HG02970 (cell line): ENCODE data around the gene MMS22L.

Experiments
- ATAC-seq: cut with Tn5 transposase; IDR thresholded peaks from one replicate; pipeline ENCODE4 v1.9.1; 2021; ENCODE audit warnings: mild to moderate bottlenecking, moderate library complexity, moderate number of reproducible peaks; ENCODE audit not compliant: unreplicated experiment, low FRiP score

Gene MMS22L

DNA sequence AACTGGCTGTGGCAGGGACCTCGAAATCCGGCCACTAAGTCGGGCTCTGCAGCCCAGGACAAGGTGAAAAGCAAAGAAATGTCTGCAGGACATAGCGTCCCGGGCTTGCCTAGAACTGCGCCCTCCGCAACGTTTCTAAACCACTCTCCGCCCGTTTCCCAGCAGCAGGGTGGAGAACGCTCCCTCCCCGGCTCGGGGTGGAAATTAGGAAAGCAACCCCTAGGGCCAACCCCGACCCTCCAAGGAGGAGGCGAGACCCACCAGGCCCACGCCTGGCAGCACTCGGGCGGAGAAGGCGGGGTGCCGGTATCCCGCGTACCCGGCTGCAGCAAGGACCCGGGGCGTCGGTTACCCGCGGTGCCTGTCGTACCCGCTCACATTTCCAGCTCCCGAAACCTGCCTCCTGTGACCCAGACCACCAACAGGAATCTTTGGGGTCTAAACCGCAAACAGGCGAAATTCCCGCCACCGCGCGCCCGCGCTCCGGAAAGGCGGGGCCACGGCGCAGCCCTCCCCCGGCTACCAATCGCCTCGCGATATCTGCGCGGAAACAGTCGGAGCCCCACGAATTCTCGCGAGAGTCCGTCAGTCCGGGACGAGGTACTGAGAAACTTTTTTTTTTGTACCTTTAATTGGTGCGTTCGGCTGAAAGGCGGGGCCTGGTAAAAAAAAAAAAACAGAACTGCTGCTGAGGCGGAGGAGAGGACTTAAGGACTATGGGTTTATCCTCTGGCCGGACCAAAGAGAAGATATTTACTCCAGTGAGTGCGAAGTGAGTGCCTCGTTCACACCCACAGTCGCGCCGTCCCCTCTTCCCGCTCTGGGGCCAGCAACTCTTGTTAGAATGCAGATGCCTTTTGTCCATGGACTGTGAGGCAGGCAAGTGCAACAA is at the start of gene MMS22L:
MMS22L (minus strand) TSS at position 491 of the 892 bp plus-strand sequence. CDS start 739 bp downstream, outside the sequence.
- ATAC-seq: peak; percentile 99

DNA sequence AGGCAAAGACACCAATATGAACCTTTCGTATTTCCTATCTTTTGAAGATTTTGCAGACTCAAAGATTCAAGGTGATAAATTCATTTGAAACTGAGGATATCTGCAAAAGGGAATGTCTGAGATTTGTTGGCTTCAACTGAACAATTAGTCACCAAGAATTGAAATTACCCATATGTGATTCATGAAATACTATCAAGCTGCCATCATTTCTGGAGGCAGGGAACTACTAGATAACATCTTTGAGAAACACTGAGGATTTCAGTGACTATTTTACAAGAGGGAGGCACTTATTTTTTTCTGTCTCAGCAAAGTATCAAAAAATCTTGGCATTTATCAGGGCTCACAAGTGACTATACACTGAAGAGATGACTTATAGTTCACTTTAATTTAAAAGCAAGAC is 39.8 kb upstream of the MMS22L start:
- no peak for ATAC-seq

DNA sequence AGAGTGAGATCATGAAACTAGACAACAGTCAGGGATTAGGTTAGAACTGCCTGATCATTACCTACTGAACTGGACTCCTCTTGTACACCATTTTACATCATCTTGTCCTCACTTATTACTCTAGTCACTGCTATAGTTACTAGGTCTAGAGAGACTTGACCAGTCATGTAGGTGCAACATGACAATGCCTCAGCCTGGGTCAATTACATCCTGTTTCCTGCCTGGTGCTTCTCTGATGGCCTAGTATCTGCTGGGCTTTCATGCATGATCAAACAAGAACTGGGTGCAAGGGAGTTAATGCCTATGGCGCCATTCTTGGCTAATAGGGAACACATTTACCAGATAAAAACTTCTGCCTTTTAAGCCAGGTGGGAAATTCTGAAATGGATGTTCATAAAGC is 39.2 kb upstream of the MMS22L start:
- ATAC-seq: no peak

GRCh38 chr6:97316978-97317377 is 34.0 kb upstream of the MMS22L start:
- no peak for ATAC-seq

GRCh38 chr6:97312241-97312640 is 29.2 kb upstream of the MMS22L start:
- ATAC-seq: no peak

DNA sequence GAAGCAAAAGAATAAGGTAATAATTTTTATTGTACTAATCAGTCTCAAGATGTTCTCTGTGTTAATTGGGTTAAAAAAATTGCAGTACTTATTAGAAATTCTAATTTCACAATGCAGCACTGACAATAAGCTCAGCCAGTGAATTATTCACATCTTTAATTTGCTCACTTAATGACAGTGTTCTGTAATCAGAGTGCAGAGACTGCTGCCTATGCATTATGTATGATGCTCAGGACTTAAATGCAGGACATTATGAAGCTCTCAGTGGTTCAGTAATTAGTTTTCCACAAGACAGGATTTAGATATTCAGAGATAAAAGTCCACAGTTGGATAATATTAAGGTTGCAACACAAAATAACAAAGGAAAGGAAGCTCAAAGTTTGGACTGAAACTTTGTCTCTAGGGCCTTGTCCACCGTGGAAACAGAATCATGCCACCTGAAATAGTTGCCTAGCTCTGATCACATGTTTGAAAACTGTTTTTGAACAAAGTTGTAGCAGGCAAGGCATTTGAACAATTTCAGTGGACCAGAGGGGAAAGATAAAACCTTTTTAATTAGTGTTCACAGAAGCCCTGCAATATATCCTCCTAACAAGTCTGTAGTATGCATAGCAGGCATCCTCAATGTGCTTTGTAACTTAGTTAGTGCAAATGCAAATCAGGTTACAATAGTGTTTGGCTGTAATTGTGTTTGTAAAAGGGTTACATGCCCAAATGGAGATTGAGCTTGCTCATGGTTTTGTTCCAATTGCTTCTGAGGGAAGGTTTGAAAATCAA is 23.7 kb upstream of the MMS22L start:
- no peak for ATAC-seq

- ATAC-seq: no peak
Measured at GRCh38 chr6:97305414-97306066, 22.5 kb upstream of the MMS22L start.

GRCh38 chr6:97304701-97305100 is 21.7 kb upstream of the MMS22L start:
- no peak for ATAC-seq

DNA sequence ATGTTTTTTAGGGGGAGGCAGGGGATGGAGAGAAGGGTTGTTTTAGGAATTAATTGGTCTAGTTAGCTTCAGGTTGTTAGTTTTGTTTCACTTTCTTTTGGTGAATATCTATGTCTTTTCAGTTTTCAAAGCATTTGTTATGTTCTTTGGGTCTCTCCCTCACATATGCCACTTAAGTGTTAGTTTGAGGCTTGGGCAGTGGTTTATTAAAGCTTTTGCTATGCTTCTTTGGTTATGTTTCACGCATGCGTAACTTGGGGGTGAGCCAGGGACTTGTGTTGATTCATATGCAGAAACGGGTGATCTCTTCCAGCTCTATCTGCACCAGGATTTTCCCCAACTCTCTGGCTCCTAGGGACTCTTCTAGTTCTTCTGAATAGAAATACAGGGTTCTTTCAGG is 11.4 kb upstream of the MMS22L start:
- ATAC-seq: no peak

DNA sequence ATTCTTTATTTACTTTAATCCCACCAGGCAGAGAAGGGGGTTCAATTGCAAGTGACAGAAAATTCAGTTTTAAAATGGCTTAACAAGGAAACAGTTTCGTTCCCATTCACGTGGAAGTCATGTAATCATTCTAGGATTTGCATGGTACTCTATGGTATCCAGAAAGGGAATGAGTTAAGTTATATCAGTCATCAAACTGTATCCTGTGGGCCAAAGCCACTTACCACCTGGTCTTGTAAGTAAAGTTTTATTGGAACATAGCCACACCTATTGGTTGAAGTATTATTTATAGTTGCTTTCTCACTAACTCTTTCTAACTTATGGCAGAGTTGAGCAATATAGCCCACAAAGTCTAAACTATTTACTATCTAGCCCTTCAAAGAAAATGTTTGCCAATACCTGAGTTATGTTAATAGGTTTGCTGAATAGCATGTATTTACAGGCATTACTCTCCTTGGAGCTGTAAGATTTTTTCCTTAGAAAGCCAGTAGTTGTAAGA is 10.2 kb upstream of the MMS22L start:
- ATAC-seq: no peak

- no peak for ATAC-seq
Measured at GRCh38 chr6:97292671-97293070, 9.7 kb upstream of the MMS22L start.

GRCh38 chr6:97291896-97292295 is 8.9 kb upstream of the MMS22L start:
- no peak for ATAC-seq

GRCh38 chr6:97289332-97289731 is 6.3 kb upstream of the MMS22L start:
- no peak for ATAC-seq

GRCh38 chr6:97288188-97288587 is 5.2 kb upstream of the MMS22L start:
- ATAC-seq: no peak

GRCh38 chr6:97282238-97282725 is 734 bp downstream of the MMS22L start:
- ATAC-seq: no peak

DNA sequence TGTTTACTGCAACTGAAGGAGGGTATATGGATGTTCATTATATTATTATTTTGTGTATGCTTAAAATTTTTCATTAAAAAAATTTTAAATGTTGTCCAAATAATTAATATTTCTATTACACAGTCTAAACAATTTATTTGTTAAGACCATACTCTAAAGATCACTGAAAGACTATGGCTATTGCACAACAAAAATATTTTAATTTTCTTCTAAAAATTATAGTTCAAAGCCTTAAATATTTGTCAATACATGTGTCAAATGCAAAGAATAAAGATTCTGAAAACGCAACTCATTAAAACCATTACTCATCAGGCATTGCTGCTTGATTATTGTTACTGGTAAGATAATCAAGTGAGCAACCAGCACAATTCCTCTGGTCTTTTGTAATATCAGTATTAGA is 2.2 kb downstream of the MMS22L start:
- no peak for ATAC-seq

DNA sequence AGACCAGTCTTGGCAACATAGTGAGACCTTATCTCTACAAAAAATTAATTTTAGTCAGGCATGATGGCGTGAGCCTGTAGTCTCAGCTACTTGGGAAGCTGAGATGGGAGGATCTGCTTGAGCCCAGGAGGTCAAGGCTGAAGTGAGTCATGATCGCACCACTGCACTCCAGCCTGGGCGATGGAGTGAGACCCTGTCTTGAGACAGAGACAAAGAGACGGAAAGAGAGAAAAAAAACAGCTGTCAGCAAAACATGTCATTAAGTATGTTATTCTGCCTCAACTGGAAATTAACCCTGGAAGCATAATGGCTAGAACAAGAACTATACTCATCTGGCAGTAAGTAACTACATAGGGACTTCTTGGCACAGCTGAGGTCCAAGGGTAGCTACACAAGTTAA is 7.2 kb downstream of the MMS22L start:
- no peak for ATAC-seq

GRCh38 chr6:97269821-97270220 is 13.2 kb downstream of the MMS22L start:
- no peak for ATAC-seq

DNA sequence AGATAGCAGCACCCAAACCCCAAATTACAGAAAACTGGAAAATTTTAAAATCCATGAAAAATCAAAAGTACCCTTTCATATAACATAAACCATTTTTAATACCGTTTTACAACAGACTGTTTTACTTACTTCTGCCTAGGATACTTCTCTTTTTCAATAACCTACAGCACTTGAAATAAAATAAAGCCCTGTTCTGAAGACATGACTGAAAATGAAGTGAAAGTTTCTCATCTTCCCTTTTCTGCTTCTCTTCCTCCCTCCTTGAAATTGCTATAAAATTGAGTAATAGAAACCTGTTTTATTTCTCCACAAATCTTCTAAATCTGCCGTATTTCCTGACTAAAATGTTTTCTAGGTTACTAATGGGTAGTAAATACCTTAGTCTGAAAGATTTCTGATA is 20.3 kb downstream of the MMS22L start:
- ATAC-seq: no peak

DNA sequence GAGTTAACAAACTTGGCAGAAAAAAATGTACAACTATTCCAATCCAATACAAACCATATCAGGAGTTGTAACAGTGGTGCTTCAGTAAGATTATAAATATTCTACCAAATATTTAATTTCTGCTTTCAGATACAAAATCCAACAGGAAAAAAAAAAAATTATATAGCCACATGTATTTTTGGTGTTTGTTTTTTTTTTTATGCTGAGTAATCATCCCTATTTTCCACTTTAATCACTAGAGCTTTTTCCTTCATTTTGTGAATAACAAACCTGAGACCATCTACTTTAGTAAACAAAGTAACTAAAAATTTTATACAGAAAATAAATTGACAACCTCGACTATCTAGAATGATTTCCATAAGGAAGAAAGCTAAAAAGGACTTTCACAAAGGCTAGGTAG is 36.2 kb downstream of the MMS22L start:
- ATAC-seq: no peak

- ATAC-seq: no peak
Measured at GRCh38 chr6:97240222-97240621, 42.8 kb downstream of the MMS22L start.
